ENCODE data around the gene FRS3. TPM values are rescaled to one million over a fixed set of nuclear protein-coding genes. Genes with fewer than 3 reads are reported as not detected.

Gene FRS3
- total RNA-seq, 1 donor from 2014 or later, result 26.0 TPM

DNA sequence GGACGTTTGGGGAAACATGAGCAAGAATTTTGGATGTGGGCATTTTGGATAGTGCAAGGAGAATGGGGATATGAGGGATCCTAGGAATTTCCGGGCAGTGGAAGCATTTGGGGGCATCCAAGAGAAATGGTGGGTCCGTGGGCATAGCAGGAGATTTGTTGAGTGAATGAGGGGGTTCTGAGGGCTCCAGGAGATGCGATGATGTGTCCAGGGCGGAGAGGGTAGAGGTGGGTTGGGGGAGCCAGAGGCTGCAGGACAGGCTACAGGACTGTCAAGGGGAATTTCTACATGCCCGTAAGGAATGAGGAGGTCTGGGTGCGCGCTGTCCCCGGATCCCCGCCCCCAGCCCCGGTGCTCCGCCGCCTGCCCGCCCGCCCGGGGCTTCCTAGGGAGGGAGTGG lies 364 bp downstream of the FRS3 start:
- H3K36me3 ChIP-seq, result peaks cover 12 to 22% of the 10 kb centered on the region in 2 donors
- DNase-seq (ENCODE audit: low spot score in 2 of 2), result no peak
- H3K4me3 ChIP-seq, result peak overlapping the region; percentile 71 to 95
- intact Hi-C loops (cut with DNase I), result loop anchor here (2.0 kb wide), 1 partner anchor 45 kb away; the partner anchor contains the start of gene TFEB
- H3K4me1 ChIP-seq, result peaks cover 6 to 14% of the 10 kb centered on the region in 2 donors
- H3K27ac ChIP-seq, result peak overlapping the region; percentile 18 to 51
- no peak for TF ChIP-seq CTCF (IDR thresholded peaks at IDR 0.05)
- no peaks in the 10 kb centered on the region for H3K27me3 ChIP-seq
- no peaks in the 10 kb centered on the region for H3K9me3 ChIP-seq

- Histone ChIP-seq H3K27me3 (no peaks in the 10 kb centered on the region), H3K27ac (no peak overlapping the region), H3K4me1 (peaks cover 6 to 14% of the 10 kb centered on the region in 2 donors), H3K36me3 (peaks cover 17 to 26% of the 10 kb centered on the region in 2 donors), H3K4me3 (peak overlapping the region; percentile 71 to 95), H3K9me3 (no peaks in the 10 kb centered on the region)
- intact Hi-C loops (cut with DNase I), result loop anchor here (2.0 kb wide), 1 partner anchor 44 kb away; the partner anchor contains the start of gene TFEB
- no peak for TF ChIP-seq CTCF (IDR thresholded peaks at IDR 0.05)
- no peak for DNase-seq (ENCODE audit: low spot score in 2 of 2)
Observed at GRCh38 chr6:41778895-41779294, 805 bp downstream of the FRS3 start.

- no peak for DNase-seq (ENCODE audit: low spot score in 2 of 2)
- peaks cover 6 to 14% of the 10 kb centered on the region in 2 donors for H3K4me1 ChIP-seq
- H3K4me3 ChIP-seq, result no peak overlapping the region
- H3K27me3 ChIP-seq, result no peaks in the 10 kb centered on the region
- peaks cover 29 to 36% of the 10 kb centered on the region in 2 donors for H3K36me3 ChIP-seq
- intact Hi-C loops (cut with DNase I), result loop anchor here (2.0 kb wide), 1 partner anchor 43 kb away; the partner anchor contains the start of gene TFEB
- no peak for TF ChIP-seq CTCF (IDR thresholded peaks at IDR 0.05)
- H3K27ac ChIP-seq, result no peak overlapping the region
- no peaks in the 10 kb centered on the region for H3K9me3 ChIP-seq
Observed at GRCh38 chr6:41777551-41778285, 2.0 kb downstream of the FRS3 start.

DNA sequence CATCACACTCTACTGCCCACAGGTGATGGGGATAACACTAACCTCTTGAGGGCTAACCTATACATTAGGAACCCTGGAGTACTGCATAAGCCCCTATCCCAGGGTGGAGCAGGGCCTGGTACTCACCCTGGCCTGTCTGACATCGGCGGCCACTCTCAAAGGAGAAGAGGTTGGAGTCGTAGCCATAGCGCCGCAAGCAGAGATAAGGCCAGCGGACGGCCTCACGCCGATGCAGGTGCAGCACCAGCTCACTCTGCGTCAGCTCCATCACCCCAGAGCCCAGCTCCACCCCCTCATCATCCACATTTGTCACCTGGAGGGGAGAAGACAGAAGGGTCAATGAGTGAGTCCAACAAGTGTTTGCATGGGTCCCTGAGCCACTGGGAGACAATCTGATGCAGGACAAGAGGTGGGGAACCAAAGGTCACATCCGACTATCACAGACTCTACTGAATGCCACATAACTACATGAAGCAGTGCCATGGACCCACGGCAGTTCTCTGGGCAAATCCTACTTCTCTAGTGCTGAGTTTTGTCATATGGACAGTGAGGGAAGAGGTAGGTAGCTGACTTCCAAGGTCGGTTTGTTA lies 4.3 kb downstream of the FRS3 start:
- Histone ChIP-seq H3K9me3 (no peaks in the 10 kb centered on the region), H3K36me3 (peaks cover 47 to 60% of the 10 kb centered on the region in 2 donors), H3K4me3 (no peak overlapping the region), H3K4me1 (peaks cover 0 to 10% of the 10 kb centered on the region in 2 donors), H3K27ac (no peak overlapping the region), H3K27me3 (no peaks in the 10 kb centered on the region)
- intact Hi-C loops (cut with DNase I), result no loop called here
- no peak for TF ChIP-seq CTCF (IDR thresholded peaks at IDR 0.05)
- DNase-seq (ENCODE audit: low spot score in 2 of 2), result no peak

DNA sequence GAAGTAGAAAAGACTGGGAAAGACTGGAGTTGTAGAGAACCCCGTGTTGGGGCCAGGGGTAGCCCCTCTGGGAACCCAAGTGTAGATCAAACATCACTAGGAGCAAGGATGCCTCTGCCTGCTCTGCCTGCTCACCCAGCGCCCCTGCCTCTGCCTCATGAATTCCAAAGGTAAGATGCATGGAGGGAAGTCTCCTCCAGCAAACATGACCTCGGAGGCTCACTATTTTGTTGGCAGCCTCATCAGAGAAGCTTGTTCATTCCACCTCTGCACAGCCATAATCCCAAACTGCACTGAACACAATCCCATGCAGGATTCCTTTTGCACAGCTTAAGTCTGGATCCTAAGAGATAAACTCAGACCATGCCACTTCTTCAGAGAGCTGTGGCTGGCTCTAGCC lies 4.9 kb downstream of the FRS3 start:
- Histone ChIP-seq H3K4me3 (no peak overlapping the region), H3K36me3 (peaks cover 50 to 63% of the 10 kb centered on the region in 2 donors), H3K27me3 (no peaks in the 10 kb centered on the region), H3K4me1 (peaks cover 0 to 10% of the 10 kb centered on the region in 2 donors), H3K9me3 (no peaks in the 10 kb centered on the region), H3K27ac (no peak overlapping the region)
- DNase-seq (ENCODE audit: low spot score in 2 of 2), result no peak
- TF ChIP-seq CTCF (IDR thresholded peaks at IDR 0.05), result no peak
- intact Hi-C loops (cut with DNase I), result no loop called here
